HepG2 (cell line): Measurements from ENCODE around the gene TMEM240.

Experiments
- ATF4 ChIP-seq, 2 experiments: fragments of 450-650 bp in 1 of 2; sonication (generic) in 1 of 2; formaldehyde crosslinking; IDR thresholded peaks; 2 replicates each; pipeline versions ENCODE4 v1.5.0 to v1.8.0; 2020 to 2022; ENCODE audit warnings: mild to moderate bottlenecking in 1 of 2, missing genetic modification reagents in 1 of 2
- CTCF ChIP-seq: sonication (generic); formaldehyde crosslinking; IDR thresholded peaks from 2 replicates; pipeline ENCODE4 v1.5.0; 2020; ENCODE audit warnings: mild to moderate bottlenecking, missing genetic modification reagents, moderate library complexity
- FOXP4 ChIP-seq: sonication (generic); formaldehyde crosslinking; IDR thresholded peaks from 2 replicates; pipeline ENCODE4 v1.4.0; 2020; ENCODE audit warnings: missing genetic modification reagents
- MXD1 ChIP-seq: sonication (generic); formaldehyde crosslinking; IDR thresholded peaks from 2 replicates; pipeline ENCODE4 v1.4.0; 2020; ENCODE audit warnings: mild to moderate bottlenecking, missing genetic modification reagents
- ZNF263 ChIP-seq: sonication (generic); formaldehyde crosslinking; IDR thresholded peaks from 2 replicates; pipeline ENCODE4 v1.4.0; 2020; ENCODE audit warnings: missing genetic modification reagents

- TF ChIP-seq FOXP4 (no peak), ZNF263 (no peak), MXD1 (CRISPR knock-in tag) (no peak), CTCF (CRISPR knock-in tag) (no peak), ATF4 (CRISPR knock-in tag; IDR thresholded peaks at IDR 0.05) (no peak)
Measured at GRCh38 chr1:1537626-1538250, 2.7 kb downstream of the TMEM240 start.
